ENCODE data around the gene TTLL6.

DNA sequence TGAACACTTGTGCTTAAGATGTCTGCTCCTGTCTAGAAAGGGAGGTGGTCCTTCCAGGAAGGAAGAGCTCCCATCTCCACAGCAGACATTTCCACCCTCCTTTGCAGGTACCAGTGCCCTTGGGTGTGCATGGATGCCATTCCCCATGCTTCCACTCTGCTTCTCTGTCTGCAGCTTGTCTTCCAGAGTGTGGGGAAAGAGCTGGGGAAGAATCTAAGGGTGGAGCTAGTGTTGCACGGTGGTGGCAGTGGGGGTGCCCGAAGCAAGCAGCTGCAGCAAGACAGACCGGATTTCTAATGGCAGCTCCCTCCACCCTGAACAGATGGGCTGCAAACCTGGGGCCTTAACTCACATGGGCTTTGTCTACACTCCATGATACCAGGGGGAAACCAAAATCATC is 65.9 kb downstream of the TTLL6 start:
- no peak for TF ChIP-seq CTCF (IDR thresholded peaks at IDR 0.05)
- TF ChIP-seq POLR2A (IDR thresholded peaks at IDR 0.05): no peak
